Aorta (tissue), 5 donors: ENCODE measurements around the gene BMPR2. TPM values are rescaled to one million over a fixed set of nuclear protein-coding genes. Genes with fewer than 3 reads are reported as not detected.
"Not testable (repeated sequence)": the region's sequence is repeated elsewhere in the genome, so short reads cannot be mapped to it uniquely, and the experiment has no call there.

ENCODE experiments used
- ATAC-seq: fragments of 200-7000 bp; cut with Tn5 transposase; one replicate; pipeline ENCODE4 v1.9.1; 2022; ENCODE audit warnings: moderate library complexity; ENCODE audit not compliant: low FRiP score
- DNase-seq, 2 donors: peaks; one replicate each; pipeline ENCODE4 v3.0.0-alpha.2; 2020
- H3K27ac ChIP-seq, 2 donors: one replicate each; pipeline ENCODE4 v1.5.1; 2013; ENCODE audit warnings: low read length in 2 of 2, mild to moderate bottlenecking in 2 of 2, moderate library complexity in 2 of 2, control low read depth in 1 of 2, inconsistent platforms in 1 of 2, low read depth in 1 of 2
- H3K27me3 ChIP-seq, 2 donors: one replicate each; pipeline ENCODE4 v1.6.1; 2013; ENCODE audit warnings: control low read depth in 1 of 2, low read length in 1 of 2, mild to moderate bottlenecking in 1 of 2, moderate library complexity in 1 of 2; ENCODE audit not compliant: insufficient read depth in 2 of 2, control insufficient read depth in 1 of 2
- H3K36me3 ChIP-seq, 2 donors: one replicate each; pipeline ENCODE4 v1.6.1; 2013; ENCODE audit warnings: control low read depth in 1 of 2, low read length in 1 of 2, mild to moderate bottlenecking in 1 of 2; ENCODE audit not compliant: insufficient read depth in 2 of 2, control insufficient read depth in 1 of 2
- H3K4me1 ChIP-seq, 2 donors: one replicate each; pipeline ENCODE4 v1.6.1; 2013; ENCODE audit warnings: low read length in 2 of 2, control low read depth in 1 of 2, mild to moderate bottlenecking in 1 of 2, moderate library complexity in 1 of 2; ENCODE audit not compliant: insufficient read depth in 2 of 2, control insufficient read depth in 1 of 2
- H3K4me3 ChIP-seq, 2 donors: one replicate each; pipeline ENCODE4 v1.5.1; 2013; ENCODE audit warnings: low read length in 2 of 2, control low read depth in 1 of 2, mild to moderate bottlenecking in 1 of 2
- H3K9me3 ChIP-seq: one replicate; pipeline ENCODE4 v1.6.1; 2013; ENCODE audit warnings: mild to moderate bottlenecking, low read length; ENCODE audit not compliant: control insufficient read depth
- WGBS, 2 donors: extraction: QIAGEN DNeasy Blood & Tissue Kit; methylation state at CpG; one replicate each; pipeline ENCODE4 v1.1.7; 2013; 5-methylcytosine and 5-hydroxymethylcytosine counted together
- intact Hi-C, 2 donors: fragments of 100-400 bp; cut with DNase I; formaldehyde crosslinking; loops; one replicate each; pipeline versions ENCODE4 v1.14.2 to v1.15.0; 2022
- polyA plus RNA-seq, 2 donors: library from polyadenylated mRNA; stranded (reverse); fragments of 200-250 nt; gene quantifications; one replicate each; pipeline ENCODE4 v1.2.3, GENCODE V29; 2013
- total RNA-seq, 2 donors: library from RNA; stranded (reverse); fragmentation: NEBNext Ultra II Directional; extraction: Animal tissue kit (Norgen Biotek cat#: 25700); gene quantifications; one replicate each; pipeline ENCODE4 v1.2.1, GENCODE V29; 2021
- donor health status: healthy with polysubstance abuse.
- donor health status: Bipolar disorder and iron deficiency.
- donor health status: DM: no; HTN: no; CAD: no.
- donor health status: DM: no; HTN: no; CAD: no.
- donor health status: DM: yes; HTN: yes; CAD: no.

Gene BMPR2
- total and polyA plus RNA-seq, 4 donors: 7.9 to 123 (median 60.1) TPM

DNA sequence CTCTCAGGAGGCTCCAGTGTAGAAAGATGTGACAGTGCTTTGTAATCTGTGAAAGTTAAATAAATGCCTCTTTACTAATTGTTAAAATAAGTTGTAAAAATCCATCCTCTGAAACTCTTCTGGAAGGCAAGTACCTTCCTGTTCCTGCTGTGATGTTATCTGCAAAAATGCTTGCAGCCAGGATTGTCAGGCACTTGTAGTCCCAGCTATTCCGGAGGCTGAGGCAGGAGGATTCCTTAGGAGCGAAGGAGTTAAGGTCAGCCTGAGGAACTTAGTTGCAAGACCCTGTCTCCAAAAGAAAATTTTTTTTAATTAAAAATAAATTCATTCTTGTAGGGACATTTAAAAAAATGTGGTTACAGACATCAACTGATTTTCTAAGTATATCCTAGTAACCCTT lies 22.7 kb upstream of the BMPR2 start:
- no peak for DNase-seq
- H3K9me3 ChIP-seq: no peaks in the 10 kb centered on the region

DNA sequence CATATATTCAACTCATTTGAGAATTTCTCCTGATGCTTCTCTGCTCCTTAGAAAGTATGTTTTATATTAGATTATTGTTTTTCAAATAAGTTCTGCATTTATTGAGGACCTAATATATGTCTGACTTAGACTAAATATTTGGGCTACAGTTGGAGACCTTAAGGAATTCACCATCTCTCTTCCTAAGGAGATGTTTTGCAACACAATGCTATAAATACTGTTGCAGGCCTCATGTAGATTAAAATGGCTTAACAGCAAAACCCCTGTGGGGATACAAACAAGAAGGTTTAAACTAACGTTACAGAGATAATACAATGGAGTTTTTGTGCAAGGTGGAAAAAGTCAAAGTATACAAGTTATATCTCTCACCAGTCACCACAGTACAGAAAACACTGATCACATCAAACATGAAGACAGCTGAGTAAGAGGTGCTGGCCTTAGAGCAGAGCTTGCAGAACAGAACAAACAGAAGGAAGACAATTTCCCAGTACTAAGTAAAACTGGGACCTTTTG lies 20.1 kb upstream of the BMPR2 start:
- Histone ChIP-seq H3K4me3 (no peak overlapping the region), H3K4me1 (no peaks in the 10 kb centered on the region), H3K27me3 (no peaks in the 10 kb centered on the region), H3K36me3 (no peaks in the 10 kb centered on the region), H3K27ac (no peak overlapping the region), H3K9me3 (no peaks in the 10 kb centered on the region)
- WGBS, 2 donors: 59 to 67% methylated on average over 1 of the region's 1 CpG
- no peak for DNase-seq
- ATAC-seq: no peak
- intact Hi-C loops: no loop called here

More for the DNA sequence above, 22.7 kb upstream of the BMPR2 start:
- H3K36me3 ChIP-seq: no peaks in the 10 kb centered on the region
- intact Hi-C loops: no loop called here
- ATAC-seq: no peak
- no peaks in the 10 kb centered on the region for H3K4me1 ChIP-seq
- H3K4me3 ChIP-seq: no peak overlapping the region
- no peaks in the 10 kb centered on the region for H3K27me3 ChIP-seq
- H3K27ac ChIP-seq: no peak overlapping the region
- 95 to 98% methylated on average over 2 of the region's 2 CpGs for WGBS, 2 donors

- H3K36me3 ChIP-seq, intact Hi-C loops, ATAC-seq, H3K27me3 ChIP-seq, DNase-seq, H3K4me1 ChIP-seq, H3K9me3 ChIP-seq, H3K27ac ChIP-seq, H3K4me3 ChIP-seq: not testable (repeated sequence)
- WGBS, 2 donors: 95 to 97% methylated on average over 8 of the region's 8 CpGs
These were observed 17.2 kb upstream of the BMPR2 start for GRCh38 chr2:202358924-202359323.

GRCh38 chr2:202360646-202361045 lies 15.5 kb upstream of the BMPR2 start:
- Histone ChIP-seq H3K9me3 (no peaks in the 10 kb centered on the region), H3K27ac (no peak overlapping the region), H3K36me3 (no peaks in the 10 kb centered on the region), H3K27me3 (no peaks in the 10 kb centered on the region), H3K4me1 (no peaks in the 10 kb centered on the region), H3K4me3 (no peak overlapping the region)
- ATAC-seq (no peak), DNase-seq (no peak)
- WGBS, 2 donors: 91 to 93% methylated on average over 2 of the region's 2 CpGs
- intact Hi-C loops: no loop called here

DNA sequence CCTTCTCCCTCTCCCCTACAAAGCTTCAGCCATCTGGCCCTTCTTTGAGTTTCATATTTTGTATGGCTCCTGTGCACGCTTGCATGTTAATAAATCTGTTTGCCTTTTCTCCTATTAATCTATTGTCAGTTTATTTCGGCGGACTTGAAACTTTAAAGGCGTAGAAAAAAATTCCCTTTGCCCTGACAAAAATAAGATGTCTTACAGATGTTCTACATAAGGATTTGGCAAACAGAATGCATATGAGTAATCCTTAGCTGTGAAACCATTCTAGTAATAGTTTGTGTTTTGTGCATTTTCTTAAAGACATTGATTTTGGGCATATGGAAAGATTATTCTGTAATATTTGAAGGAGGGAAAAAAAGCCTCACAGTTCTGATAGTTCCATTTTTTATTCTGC lies 15.0 kb upstream of the BMPR2 start:
- H3K4me3 ChIP-seq: no peak overlapping the region
- intact Hi-C loops: no loop called here
- ATAC-seq (no peak), DNase-seq (no peak)
- no peaks in the 10 kb centered on the region for H3K27me3 ChIP-seq
- no peak overlapping the region for H3K27ac ChIP-seq
- H3K9me3 ChIP-seq: no peaks in the 10 kb centered on the region
- no peaks in the 10 kb centered on the region for H3K4me1 ChIP-seq
- H3K36me3 ChIP-seq: no peaks in the 10 kb centered on the region
- WGBS, 2 donors: 88% methylated on average over 4 of the region's 4 CpGs

GRCh38 chr2:202373490-202373889 lies 2.6 kb upstream of the BMPR2 start:
- H3K9me3 ChIP-seq: no peaks in the 10 kb centered on the region
- H3K27me3 ChIP-seq: no peaks in the 10 kb centered on the region
- H3K27ac ChIP-seq: no peak overlapping the region
- DNase-seq (no peak), ATAC-seq (no peak)
- H3K4me1 ChIP-seq: no peaks in the 10 kb centered on the region
- 90 to 95% methylated on average over 7 of the region's 7 CpGs for WGBS, 2 donors
- intact Hi-C loops: loop anchor here (10.0 kb wide), 2 partner anchors 109 to 171 kb away; partner anchors contain the start of gene NOP58 (in 1 of the 2)
- H3K36me3 ChIP-seq: no peaks in the 10 kb centered on the region
- H3K4me3 ChIP-seq: no peak overlapping the region

- not testable (repeated sequence) for H3K4me3 ChIP-seq, ATAC-seq, H3K27me3 ChIP-seq, H3K27ac ChIP-seq, H3K9me3 ChIP-seq, H3K4me1 ChIP-seq, H3K36me3 ChIP-seq, DNase-seq
- 84 to 89% methylated on average over 22 of the region's 22 CpGs for WGBS, 2 donors
- intact Hi-C loops: loop anchor here (10.0 kb wide), 2 partner anchors 110 to 170 kb away; partner anchors contain the start of gene NOP58 (in 1 of the 2)
These were observed 1.7 kb upstream of the BMPR2 start for GRCh38 chr2:202374383-202374782.

- intact Hi-C loops: loop anchor here (5.0 to 10.0 kb wide), 3 partner anchors 52 to 170 kb away; partner anchors contain the start of gene NOP58 (in 1 of the 2)
- WGBS, 2 donors: 1% methylated on average over 33 of the region's 33 CpGs
- H3K27me3 ChIP-seq: no peaks in the 10 kb centered on the region
- ATAC-seq: peak; percentile 56
- H3K4me3 ChIP-seq: peak overlapping the region; percentile 93 to 94
- H3K27ac ChIP-seq: peak overlapping the region; percentile 89 to 100
- no peaks in the 10 kb centered on the region for H3K4me1 ChIP-seq
- H3K36me3 ChIP-seq: no peaks in the 10 kb centered on the region
- no peaks in the 10 kb centered on the region for H3K9me3 ChIP-seq
- DNase-seq: peak; percentile 83 to 92
These were observed 1.0 kb upstream of the BMPR2 start for GRCh38 chr2:202375033-202375608.
